SK-N-SH (cell line): ENCODE measurements around the gene ATP1A4. TPM values are rescaled to one million over a fixed set of nuclear protein-coding genes. Genes with fewer than 3 reads are reported as not detected.

Experiments
- CTCF ChIA-PET: fragments of 300-600, 350-600 bp; formaldehyde crosslinking; extraction: SDS; loops from one replicate; lab custom pipeline; 2021; lab: Yijun Ruan, JAX
- POLR2A ChIA-PET: fragments of 350-600 bp; sonication (Branson Sonifier 250); formaldehyde crosslinking; extraction: SDS; loops from one replicate; lab custom pipeline; 2020; ENCODE audit warnings: antibody characterized with exemption, inconsistent platforms; lab: Yijun Ruan, JAX
- DNase-seq: peaks from one replicate; pipeline ENCODE4 v3.0.0; 2012
- H2AFZ ChIP-seq: fragments of 200-600 bp; sonication (generic); 2 replicates; pipeline ENCODE4 v1.8.1; 2016; ENCODE audit warnings: antibody characterized with exemption, mild to moderate bottlenecking, low read depth
- H3F3A ChIP-seq: fragments of 200-600 bp; sonication (generic); replicated peaks from 2 replicates; pipeline ENCODE3; 2016; ENCODE audit warnings: antibody characterized with exemption, mild to moderate bottlenecking; ENCODE audit not compliant: insufficient read depth
- H3K27ac ChIP-seq, 2 experiments: fragments of 200-500 bp in 1 of 2; fragments of 200-600 bp in 1 of 2; sonication (Bioruptor generic) in 1 of 2; sonication (generic), shearing (Covaris generic) in 1 of 2; 2 replicates each; pipeline versions ENCODE4 v1.5.1 to v1.6.1; 2014 to 2016; ENCODE audit warnings: low read depth in 2 of 2, inconsistent platforms in 1 of 2, low read length in 1 of 2, mild to moderate bottlenecking in 1 of 2, mixed read lengths in 1 of 2
- H3K27me3 ChIP-seq: fragments of 200-600 bp; sonication (generic), shearing (Covaris generic); 2 replicates; pipeline ENCODE4 v1.6.1; 2016; ENCODE audit warnings: mixed run types; ENCODE audit not compliant: insufficient read depth
- H3K36me3 ChIP-seq, 2 experiments: fragments of 200-500 bp in 1 of 2; fragments of 200-600 bp in 1 of 2; sonication (Bioruptor generic) in 1 of 2; sonication (generic) in 1 of 2; replicated peaks in 1 of 2; 2 replicates each; pipeline versions ENCODE3 to v1.5.1; 2014 to 2016; ENCODE audit warnings: low read length in 1 of 2, mild to moderate bottlenecking in 1 of 2; ENCODE audit not compliant: insufficient read depth in 2 of 2, control insufficient read depth in 1 of 2
- H3K4me1 ChIP-seq, 2 experiments: fragments of 200-500 bp in 1 of 2; fragments of 200-600 bp in 1 of 2; sonication (Bioruptor generic) in 1 of 2; sonication (generic), shearing (Covaris generic) in 1 of 2; 2 replicates each; pipeline versions ENCODE4 v1.5.1 to v1.6.1; 2014 to 2016; ENCODE audit warnings: low read depth in 1 of 2, low read length in 1 of 2, mixed run types in 1 of 2; ENCODE audit not compliant: insufficient read depth in 2 of 2, control insufficient read depth in 1 of 2
- H3K4me2 ChIP-seq: fragments of 200-600 bp; sonication (generic), shearing (Covaris generic); 2 replicates; pipeline ENCODE4 v1.6.1; 2017; ENCODE audit warnings: mixed run types
- H3K4me3 ChIP-seq, 2 experiments: fragments of 200-500 bp in 1 of 2; fragments of 200-600 bp in 1 of 2; sonication (Bioruptor generic) in 1 of 2; sonication (generic), shearing (Covaris generic) in 1 of 2; 2 replicates each; pipeline versions ENCODE4 v1.5.1 to v1.8.1; 2014 to 2016; ENCODE audit warnings: low read depth in 2 of 2, inconsistent platforms in 1 of 2, low read length in 1 of 2, mild to moderate bottlenecking in 1 of 2, mixed read lengths in 1 of 2, moderate library complexity in 1 of 2
- H3K79me2 ChIP-seq: fragments of 200-600 bp; sonication (generic); 2 replicates; pipeline ENCODE4 v1.8.1; 2017; ENCODE audit warnings: mild to moderate bottlenecking; ENCODE audit not compliant: insufficient read depth
- H3K9ac ChIP-seq: fragments of 200-600 bp; sonication (generic); 2 replicates; pipeline ENCODE4 v1.6.1; 2017; ENCODE audit warnings: mixed run types
- H3K9me2 ChIP-seq: fragments of 200-600 bp; sonication (generic); 2 replicates; pipeline ENCODE4 v1.6.1; 2017; ENCODE audit warnings: mixed run types
- H3K9me3 ChIP-seq: fragments of 200-600 bp; sonication (generic); 2 replicates; pipeline ENCODE4 v1.6.1; 2017; ENCODE audit warnings: mixed run types, mild to moderate bottlenecking, moderate library complexity
- H4K20me1 ChIP-seq: fragments of 200-600 bp; sonication (generic); 2 replicates; pipeline ENCODE4 v1.6.1; 2017; ENCODE audit warnings: mild to moderate bottlenecking, mixed run types; ENCODE audit not compliant: insufficient read depth
- ELF1 ChIP-seq: IDR thresholded peaks from 2 replicates; pipeline ENCODE4 v1.4.0; 2012
- EP300 ChIP-seq, 2 experiments: IDR thresholded peaks; 2 replicates each; pipeline versions ENCODE4 v1.4.0 to v1.6.1; 2012; ENCODE audit warnings: borderline replicate concordance in 1 of 2, low read depth in 1 of 2, low read length in 1 of 2
- EZH2phosphoT487 ChIP-seq: fragments of 200-600 bp; sonication (generic); IDR thresholded peaks from 2 replicates; pipeline ENCODE4 v1.6.1; 2017; ENCODE audit warnings: low read depth, mixed run types, mild to moderate bottlenecking, antibody characterized with exemption, moderate library complexity, borderline replicate concordance
- FOXJ3 ChIP-seq: sonication (generic); formaldehyde crosslinking; IDR thresholded peaks from 2 replicates; pipeline ENCODE4 v1.5.1; 2020; ENCODE audit warnings: mild to moderate bottlenecking, missing genetic modification reagents
- GATA2 ChIP-seq: sonication (generic); formaldehyde crosslinking; IDR thresholded peaks from 2 replicates; pipeline ENCODE4 v1.5.0; 2020; ENCODE audit warnings: mild to moderate bottlenecking, missing genetic modification reagents
- IRF3 ChIP-seq: fragments of 150-350 bp; IDR thresholded peaks from 2 replicates; pipeline ENCODE4 v1.6.1; 2016; ENCODE audit warnings: mild to moderate bottlenecking, low read depth, low read length
- JUND ChIP-seq: IDR thresholded peaks from 2 replicates; pipeline ENCODE4 v1.4.0; 2012
- MAX ChIP-seq: IDR thresholded peaks from 2 replicates; pipeline ENCODE4 v1.4.0; 2012; ENCODE audit warnings: low read depth
- NFIC ChIP-seq: IDR thresholded peaks from 2 replicates; pipeline ENCODE4 v1.4.0; 2012; ENCODE audit warnings: borderline replicate concordance
- NRF1 ChIP-seq: IDR thresholded peaks from 2 replicates; pipeline ENCODE4 v1.6.1; 2012; ENCODE audit warnings: low read depth, mild to moderate bottlenecking, low read length
- POLR2AphosphoS5 ChIP-seq: IDR thresholded peaks from 2 replicates; pipeline ENCODE4 v1.6.1; 2012; ENCODE audit warnings: low read depth, low read length
- RCOR1 ChIP-seq: fragments of 150-350 bp; IDR thresholded peaks from 2 replicates; pipeline ENCODE4 v1.6.1; 2017; ENCODE audit warnings: antibody characterized with exemption, low read length
- SMC3 ChIP-seq: IDR thresholded peaks from 2 replicates; pipeline ENCODE4 v1.6.1; 2012; ENCODE audit warnings: low read depth, low read length, improper control_type of control experiment
- TAF1 ChIP-seq: IDR thresholded peaks from 2 replicates; pipeline ENCODE4 v1.6.1; 2012; ENCODE audit warnings: low read depth, mild to moderate bottlenecking, low read length, moderate library complexity, borderline replicate concordance
- TEAD4 ChIP-seq: IDR thresholded peaks from 2 replicates; pipeline ENCODE4 v1.4.0; 2012; ENCODE audit warnings: mild to moderate bottlenecking, borderline replicate concordance; ENCODE audit not compliant: insufficient read depth
- USF1 ChIP-seq: IDR thresholded peaks from 2 replicates; pipeline ENCODE4 v1.4.0; 2012; ENCODE audit warnings: low read depth, borderline replicate concordance
- USF2 ChIP-seq: fragments of 150-350 bp; IDR thresholded peaks from 2 replicates; pipeline ENCODE4 v1.6.1; 2017; ENCODE audit warnings: antibody characterized with exemption, low read length, low read depth, borderline replicate concordance
- YY1 ChIP-seq: IDR thresholded peaks from 2 replicates; pipeline ENCODE4 v1.4.0; 2012; ENCODE audit warnings: low read depth, mild to moderate bottlenecking
- ZBTB33 ChIP-seq: IDR thresholded peaks from 2 replicates; pipeline ENCODE4 v1.4.0; 2012; ENCODE audit warnings: low read depth, borderline replicate concordance
- WGBS: methylation state at CpG from one replicate; pipeline ENCODE4 v1.1.6; 2017; ENCODE audit warnings: low lambda C conversion rate; 5-methylcytosine and 5-hydroxymethylcytosine counted together
- polyA plus RNA-seq, 3 experiments: library from polyadenylated mRNA; depleted of rRNA; stranded (reverse); fragments of >200 nt; gene quantifications; 2 replicates each; pipeline ENCODE4 v1.2.3, GENCODE V29; 2012

ATP1A4 gene
- polyA plus RNA-seq, 1 of the 3 experiments (the other 2 are of a cell fraction) = not detected

- no peak overlapping the region for H2AFZ ChIP-seq
- no peak overlapping the region for H3K4me3 ChIP-seq
- ChIA-PET CTCF (interaction anchor here (0.8 to 4.8 kb wide), 5 partner anchors 15 to 127 kb away, joined by 3 to 29 read pairs (median 11); no protein-coding TSS in a partner anchor), POLR2A (no interaction called here)
- H3K27ac ChIP-seq = no peak overlapping the region
- H3K9ac ChIP-seq = no peak overlapping the region
- DNase-seq = no peak
- H3K9me3 ChIP-seq = no peaks in the 10 kb centered on the region
- H3K79me2 ChIP-seq = no peaks in the 10 kb centered on the region
- H3K4me1 ChIP-seq = no peaks in the 10 kb centered on the region
- no peaks in the 10 kb centered on the region for H3K9me2 ChIP-seq
- no peak for TF ChIP-seq EZH2phosphoT487
- no peak for TF ChIP-seq EP300 (IDR thresholded peaks at IDR 0.05; ENCODE audit: borderline replicate concordance in 1 of 2, low read depth in 1 of 2, low read length in 1 of 2)
- TF ChIP-seq JUND = no peak
- TF ChIP-seq IRF3 = no peak
- no peak for TF ChIP-seq TAF1
- no peak for TF ChIP-seq ZBTB33
- TF ChIP-seq FOXJ3 (CRISPR knock-in tag) = no peak
- no peak for TF ChIP-seq YY1
- TF ChIP-seq NRF1 = no peak
- no peak for TF ChIP-seq RCOR1
- TF ChIP-seq MAX = no peak
- no peak for TF ChIP-seq USF1
- TF ChIP-seq SMC3 = no peak
- TF ChIP-seq USF2 = no peak
- TF ChIP-seq GATA2 (CRISPR knock-in tag) = no peak
- TF ChIP-seq ELF1 = no peak
- no peak for TF ChIP-seq NFIC
- TF ChIP-seq TEAD4 = no peak
- no peak for TF ChIP-seq POLR2AphosphoS5
- WGBS = 95% methylated on average over 1 of the region's 1 CpG
- H3K4me2 ChIP-seq = no peak overlapping the region
- no peaks in the 10 kb centered on the region for H3F3A ChIP-seq
- H3K27me3 ChIP-seq = no peaks in the 10 kb centered on the region
- peaks cover 52 to 80% of the 10 kb centered on the region in 2 experiments for H3K36me3 ChIP-seq
- H4K20me1 ChIP-seq = no peaks in the 10 kb centered on the region
Observed at GRCh38 chr1:160227561-160227960, 76.2 kb downstream of the ATP1A4 start.
